SK-N-SH (cell line): ENCODE measurements around the gene KDM2A. TPM values are rescaled to one million over a fixed set of nuclear protein-coding genes. Genes with fewer than 3 reads are reported as not detected.

ENCODE experiments used
- CTCF ChIA-PET: fragments of 300-600, 350-600 bp; formaldehyde crosslinking; extraction: SDS; loops from one replicate; lab custom pipeline; 2021; lab: Yijun Ruan, JAX
- POLR2A ChIA-PET: fragments of 350-600 bp; sonication (Branson Sonifier 250); formaldehyde crosslinking; extraction: SDS; loops from one replicate; lab custom pipeline; 2020; ENCODE audit warnings: antibody characterized with exemption, inconsistent platforms; lab: Yijun Ruan, JAX
- DNase-seq: peaks from one replicate; pipeline ENCODE4 v3.0.0; 2012
- H2AFZ ChIP-seq: fragments of 200-600 bp; sonication (generic); 2 replicates; pipeline ENCODE4 v1.8.1; 2016; ENCODE audit warnings: antibody characterized with exemption, mild to moderate bottlenecking, low read depth
- H3F3A ChIP-seq: fragments of 200-600 bp; sonication (generic); replicated peaks from 2 replicates; pipeline ENCODE3; 2016; ENCODE audit warnings: antibody characterized with exemption, mild to moderate bottlenecking; ENCODE audit not compliant: insufficient read depth
- H3K27ac ChIP-seq, 2 experiments: fragments of 200-500 bp in 1 of 2; fragments of 200-600 bp in 1 of 2; sonication (Bioruptor generic) in 1 of 2; sonication (generic), shearing (Covaris generic) in 1 of 2; 2 replicates each; pipeline versions ENCODE4 v1.5.1 to v1.6.1; 2014 to 2016; ENCODE audit warnings: low read depth in 2 of 2, inconsistent platforms in 1 of 2, low read length in 1 of 2, mild to moderate bottlenecking in 1 of 2, mixed read lengths in 1 of 2
- H3K27me3 ChIP-seq: fragments of 200-600 bp; sonication (generic), shearing (Covaris generic); 2 replicates; pipeline ENCODE4 v1.6.1; 2016; ENCODE audit warnings: mixed run types; ENCODE audit not compliant: insufficient read depth
- H3K36me3 ChIP-seq, 2 experiments: fragments of 200-500 bp in 1 of 2; fragments of 200-600 bp in 1 of 2; sonication (Bioruptor generic) in 1 of 2; sonication (generic) in 1 of 2; replicated peaks in 1 of 2; 2 replicates each; pipeline versions ENCODE3 to v1.5.1; 2014 to 2016; ENCODE audit warnings: low read length in 1 of 2, mild to moderate bottlenecking in 1 of 2; ENCODE audit not compliant: insufficient read depth in 2 of 2, control insufficient read depth in 1 of 2
- H3K4me1 ChIP-seq, 2 experiments: fragments of 200-500 bp in 1 of 2; fragments of 200-600 bp in 1 of 2; sonication (Bioruptor generic) in 1 of 2; sonication (generic), shearing (Covaris generic) in 1 of 2; 2 replicates each; pipeline versions ENCODE4 v1.5.1 to v1.6.1; 2014 to 2016; ENCODE audit warnings: low read depth in 1 of 2, low read length in 1 of 2, mixed run types in 1 of 2; ENCODE audit not compliant: insufficient read depth in 2 of 2, control insufficient read depth in 1 of 2
- H3K4me2 ChIP-seq: fragments of 200-600 bp; sonication (generic), shearing (Covaris generic); 2 replicates; pipeline ENCODE4 v1.6.1; 2017; ENCODE audit warnings: mixed run types
- H3K4me3 ChIP-seq, 2 experiments: fragments of 200-500 bp in 1 of 2; fragments of 200-600 bp in 1 of 2; sonication (Bioruptor generic) in 1 of 2; sonication (generic), shearing (Covaris generic) in 1 of 2; 2 replicates each; pipeline versions ENCODE4 v1.5.1 to v1.8.1; 2014 to 2016; ENCODE audit warnings: low read depth in 2 of 2, inconsistent platforms in 1 of 2, low read length in 1 of 2, mild to moderate bottlenecking in 1 of 2, mixed read lengths in 1 of 2, moderate library complexity in 1 of 2
- H3K79me2 ChIP-seq: fragments of 200-600 bp; sonication (generic); 2 replicates; pipeline ENCODE4 v1.8.1; 2017; ENCODE audit warnings: mild to moderate bottlenecking; ENCODE audit not compliant: insufficient read depth
- H3K9ac ChIP-seq: fragments of 200-600 bp; sonication (generic); 2 replicates; pipeline ENCODE4 v1.6.1; 2017; ENCODE audit warnings: mixed run types
- H3K9me2 ChIP-seq: fragments of 200-600 bp; sonication (generic); 2 replicates; pipeline ENCODE4 v1.6.1; 2017; ENCODE audit warnings: mixed run types
- H3K9me3 ChIP-seq: fragments of 200-600 bp; sonication (generic); 2 replicates; pipeline ENCODE4 v1.6.1; 2017; ENCODE audit warnings: mixed run types, mild to moderate bottlenecking, moderate library complexity
- H4K20me1 ChIP-seq: fragments of 200-600 bp; sonication (generic); 2 replicates; pipeline ENCODE4 v1.6.1; 2017; ENCODE audit warnings: mild to moderate bottlenecking, mixed run types; ENCODE audit not compliant: insufficient read depth
- EZH2phosphoT487 ChIP-seq: fragments of 200-600 bp; sonication (generic); IDR thresholded peaks from 2 replicates; pipeline ENCODE4 v1.6.1; 2017; ENCODE audit warnings: low read depth, mixed run types, mild to moderate bottlenecking, antibody characterized with exemption, moderate library complexity, borderline replicate concordance
- FOSL2 ChIP-seq: IDR thresholded peaks from 2 replicates; pipeline ENCODE4 v1.4.0; 2012; ENCODE audit warnings: low read depth, mild to moderate bottlenecking, moderate library complexity, borderline replicate concordance
- FOXM1 ChIP-seq: IDR thresholded peaks from 2 replicates; pipeline ENCODE4 v1.4.0; 2012; ENCODE audit warnings: low read depth, mild to moderate bottlenecking
- GABPA ChIP-seq: IDR thresholded peaks from 2 replicates; pipeline ENCODE4 v1.4.0; 2012; ENCODE audit warnings: low read depth, mild to moderate bottlenecking
- MAX ChIP-seq: IDR thresholded peaks from 2 replicates; pipeline ENCODE4 v1.4.0; 2012; ENCODE audit warnings: low read depth
- MEF2A ChIP-seq: IDR thresholded peaks from 2 replicates; pipeline ENCODE4 v1.4.0; 2012; ENCODE audit warnings: low read depth, borderline replicate concordance
- POLR2AphosphoS5 ChIP-seq: IDR thresholded peaks from 2 replicates; pipeline ENCODE4 v1.6.1; 2012; ENCODE audit warnings: low read depth, low read length
- RAD21 ChIP-seq: IDR thresholded peaks from 2 replicates; pipeline ENCODE4 v1.6.1; 2012; ENCODE audit warnings: mild to moderate bottlenecking, low read length
- RFX5 ChIP-seq: IDR thresholded peaks from 2 replicates; pipeline ENCODE4 v1.6.1; 2012; ENCODE audit warnings: mild to moderate bottlenecking, improper control_type of control experiment, low read length
- TAF1 ChIP-seq: IDR thresholded peaks from 2 replicates; pipeline ENCODE4 v1.6.1; 2012; ENCODE audit warnings: low read depth, mild to moderate bottlenecking, low read length, moderate library complexity, borderline replicate concordance
- TCF12 ChIP-seq: IDR thresholded peaks from 2 replicates; pipeline ENCODE4 v1.4.0; 2012
- USF1 ChIP-seq: IDR thresholded peaks from 2 replicates; pipeline ENCODE4 v1.4.0; 2012; ENCODE audit warnings: low read depth, borderline replicate concordance
- USF2 ChIP-seq: fragments of 150-350 bp; IDR thresholded peaks from 2 replicates; pipeline ENCODE4 v1.6.1; 2017; ENCODE audit warnings: antibody characterized with exemption, low read length, low read depth, borderline replicate concordance
- WGBS: methylation state at CpG from one replicate; pipeline ENCODE4 v1.1.6; 2017; ENCODE audit warnings: low lambda C conversion rate; 5-methylcytosine and 5-hydroxymethylcytosine counted together
- polyA plus RNA-seq, 3 experiments: library from polyadenylated mRNA; depleted of rRNA; stranded (reverse); fragments of >200 nt; gene quantifications; 2 replicates each; pipeline ENCODE4 v1.2.3, GENCODE V29; 2012
- TF ChIP-seq, protein P1 (sequence below): fragments of 200-600 bp; sonication (generic); IDR thresholded peaks from 2 replicates; pipeline ENCODE4 v1.6.1; 2017; ENCODE audit warnings: antibody characterized with exemption, mild to moderate bottlenecking, moderate library complexity
- TF ChIP-seq, protein P2 (sequence below): IDR thresholded peaks from 2 replicates; pipeline ENCODE4 v1.4.0; 2012; ENCODE audit warnings: low read depth, borderline replicate concordance

Gene KDM2A
- polyA plus RNA-seq, 1 of the 3 experiments (the other 2 are of a cell fraction) = 28.4 TPM

DNA sequence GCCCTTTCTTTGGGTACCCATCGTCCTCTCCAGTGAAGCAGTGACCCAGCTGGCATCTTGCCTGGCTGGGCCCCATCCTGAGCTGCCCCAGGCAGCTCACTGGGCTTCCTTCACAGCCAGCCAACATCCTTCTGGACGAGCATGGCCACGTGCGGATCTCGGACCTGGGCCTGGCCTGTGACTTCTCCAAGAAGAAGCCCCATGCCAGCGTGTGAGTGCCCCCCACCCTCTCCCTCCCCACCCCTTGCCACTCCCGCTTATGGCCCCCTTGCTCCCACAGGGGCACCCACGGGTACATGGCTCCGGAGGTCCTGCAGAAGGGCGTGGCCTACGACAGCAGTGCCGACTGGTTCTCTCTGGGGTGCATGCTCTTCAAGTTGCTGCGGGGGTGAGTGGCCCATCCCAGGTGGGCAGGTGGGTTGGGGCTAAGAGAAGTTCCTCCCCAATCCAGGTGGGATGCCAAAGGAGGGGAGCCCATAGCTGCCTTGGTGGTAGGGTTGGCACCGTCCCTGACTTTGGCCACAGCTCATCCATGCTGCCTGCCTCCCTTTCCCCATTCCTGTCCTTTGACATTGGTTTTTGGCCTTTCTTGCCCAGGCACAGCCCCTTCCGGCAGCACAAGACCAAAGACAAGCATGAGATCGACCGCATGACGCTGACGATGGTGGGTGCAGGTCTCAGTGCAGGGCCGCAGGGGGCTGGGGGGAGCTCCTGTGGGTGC lies 163.3 kb downstream of the KDM2A start:
- H4K20me1 ChIP-seq = no peaks in the 10 kb centered on the region
- no peak overlapping the region for H2AFZ ChIP-seq
- H3K36me3 ChIP-seq = peaks cover 3 to 59% of the 10 kb centered on the region in 2 experiments
- WGBS = 94% methylated on average over 18 of the region's 20 CpGs
- ChIA-PET CTCF (interaction anchor here (0.8 to 2.1 kb wide), 5 partner anchors 11 to 100 kb away, joined by 3 to 10 read pairs (median 5); no protein-coding TSS in a partner anchor), POLR2A (no interaction called here)
- H3K4me3 ChIP-seq = no peak overlapping the region
- H3K79me2 ChIP-seq = no peaks in the 10 kb centered on the region; the same call in 1 of the 2 replicates
- no peak overlapping the region for H3K27ac ChIP-seq
- H3F3A ChIP-seq = peaks cover 4% of the 10 kb centered on the region
- no peak overlapping the region for H3K4me2 ChIP-seq
- TF ChIP-seq, protein P1, sequence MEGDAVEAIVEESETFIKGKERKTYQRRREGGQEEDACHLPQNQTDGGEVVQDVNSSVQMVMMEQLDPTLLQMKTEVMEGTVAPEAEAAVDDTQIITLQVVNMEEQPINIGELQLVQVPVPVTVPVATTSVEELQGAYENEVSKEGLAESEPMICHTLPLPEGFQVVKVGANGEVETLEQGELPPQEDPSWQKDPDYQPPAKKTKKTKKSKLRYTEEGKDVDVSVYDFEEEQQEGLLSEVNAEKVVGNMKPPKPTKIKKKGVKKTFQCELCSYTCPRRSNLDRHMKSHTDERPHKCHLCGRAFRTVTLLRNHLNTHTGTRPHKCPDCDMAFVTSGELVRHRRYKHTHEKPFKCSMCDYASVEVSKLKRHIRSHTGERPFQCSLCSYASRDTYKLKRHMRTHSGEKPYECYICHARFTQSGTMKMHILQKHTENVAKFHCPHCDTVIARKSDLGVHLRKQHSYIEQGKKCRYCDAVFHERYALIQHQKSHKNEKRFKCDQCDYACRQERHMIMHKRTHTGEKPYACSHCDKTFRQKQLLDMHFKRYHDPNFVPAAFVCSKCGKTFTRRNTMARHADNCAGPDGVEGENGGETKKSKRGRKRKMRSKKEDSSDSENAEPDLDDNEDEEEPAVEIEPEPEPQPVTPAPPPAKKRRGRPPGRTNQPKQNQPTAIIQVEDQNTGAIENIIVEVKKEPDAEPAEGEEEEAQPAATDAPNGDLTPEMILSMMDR = no peak
- TF ChIP-seq EZH2phosphoT487 (no peak), TAF1 (no peak), MAX (no peak), RAD21 (no peak), MEF2A (no peak), TCF12 (no peak), USF2 (no peak), POLR2AphosphoS5 (no peak), RFX5 (no peak), GABPA (no peak), FOSL2 (no peak), USF1 (no peak), FOXM1 (no peak)
- TF ChIP-seq, protein P2, sequence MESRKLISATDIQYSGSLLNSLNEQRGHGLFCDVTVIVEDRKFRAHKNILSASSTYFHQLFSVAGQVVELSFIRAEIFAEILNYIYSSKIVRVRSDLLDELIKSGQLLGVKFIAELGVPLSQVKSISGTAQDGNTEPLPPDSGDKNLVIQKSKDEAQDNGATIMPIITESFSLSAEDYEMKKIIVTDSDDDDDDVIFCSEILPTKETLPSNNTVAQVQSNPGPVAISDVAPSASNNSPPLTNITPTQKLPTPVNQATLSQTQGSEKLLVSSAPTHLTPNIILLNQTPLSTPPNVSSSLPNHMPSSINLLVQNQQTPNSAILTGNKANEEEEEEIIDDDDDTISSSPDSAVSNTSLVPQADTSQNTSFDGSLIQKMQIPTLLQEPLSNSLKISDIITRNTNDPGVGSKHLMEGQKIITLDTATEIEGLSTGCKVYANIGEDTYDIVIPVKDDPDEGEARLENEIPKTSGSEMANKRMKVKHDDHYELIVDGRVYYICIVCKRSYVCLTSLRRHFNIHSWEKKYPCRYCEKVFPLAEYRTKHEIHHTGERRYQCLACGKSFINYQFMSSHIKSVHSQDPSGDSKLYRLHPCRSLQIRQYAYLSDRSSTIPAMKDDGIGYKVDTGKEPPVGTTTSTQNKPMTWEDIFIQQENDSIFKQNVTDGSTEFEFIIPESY = no peak
- no peaks in the 10 kb centered on the region for H3K27me3 ChIP-seq
- DNase-seq = no peak
- H3K9me3 ChIP-seq = no peaks in the 10 kb centered on the region
- no peak overlapping the region for H3K9ac ChIP-seq
- peaks cover 0 to 8% of the 10 kb centered on the region in 2 experiments; a peak in 2 of 4 replicates for H3K4me1 ChIP-seq
- no peaks in the 10 kb centered on the region for H3K9me2 ChIP-seq
